ACC112 (cell line): Measurements from ENCODE around the gene DSCAM.
"Not testable (repeated sequence)": the region's sequence is repeated elsewhere in the genome, so short reads cannot be mapped to it uniquely, and the experiment has no call there.

Source experiments
- H2AFZ ChIP-seq: fragments of 200-600 bp; sonication (generic); one replicate; pipeline ENCODE4 v1.6.0; 2017; ENCODE audit warnings: antibody characterized with exemption, low read length; ENCODE audit not compliant: unreplicated experiment
- H3K27ac ChIP-seq: fragments of 200-600 bp; sonication (generic); 2 replicates; pipeline ENCODE4 v1.5.1; 2014; ENCODE audit warnings: low read depth, mild to moderate bottlenecking, antibody characterized with exemption, low read length, moderate library complexity
- H3K27me3 ChIP-seq: fragments of 200-600 bp; sonication (generic); 2 replicates; pipeline ENCODE4 v1.6.1; 2014; ENCODE audit warnings: mild to moderate bottlenecking, antibody characterized with exemption, low read length, moderate library complexity, mixed read lengths; ENCODE audit not compliant: insufficient read depth
- H3K36me3 ChIP-seq: fragments of 200-600 bp; sonication (generic); 2 replicates; pipeline ENCODE4 v1.6.1; 2016; ENCODE audit warnings: mild to moderate bottlenecking, antibody characterized with exemption, low read length, moderate library complexity, mixed read lengths; ENCODE audit not compliant: insufficient read depth
- H3K4me1 ChIP-seq: fragments of 200-600 bp; sonication (generic); one replicate; pipeline ENCODE4 v1.6.1; 2016; ENCODE audit warnings: low read length, mixed read lengths; ENCODE audit not compliant: insufficient read depth, unreplicated experiment, control insufficient read depth
- H3K4me3 ChIP-seq: fragments of 200-600 bp; sonication (generic); 2 replicates; pipeline ENCODE4 v1.5.1; 2014; ENCODE audit warnings: mild to moderate bottlenecking, low read depth, low read length
- H3K79me2 ChIP-seq: fragments of 200-600 bp; sonication (generic); one replicate; pipeline ENCODE4 v1.6.0; 2016; ENCODE audit warnings: low read length; ENCODE audit not compliant: control insufficient read depth, unreplicated experiment, insufficient read depth

The DSCAM gene

DNA sequence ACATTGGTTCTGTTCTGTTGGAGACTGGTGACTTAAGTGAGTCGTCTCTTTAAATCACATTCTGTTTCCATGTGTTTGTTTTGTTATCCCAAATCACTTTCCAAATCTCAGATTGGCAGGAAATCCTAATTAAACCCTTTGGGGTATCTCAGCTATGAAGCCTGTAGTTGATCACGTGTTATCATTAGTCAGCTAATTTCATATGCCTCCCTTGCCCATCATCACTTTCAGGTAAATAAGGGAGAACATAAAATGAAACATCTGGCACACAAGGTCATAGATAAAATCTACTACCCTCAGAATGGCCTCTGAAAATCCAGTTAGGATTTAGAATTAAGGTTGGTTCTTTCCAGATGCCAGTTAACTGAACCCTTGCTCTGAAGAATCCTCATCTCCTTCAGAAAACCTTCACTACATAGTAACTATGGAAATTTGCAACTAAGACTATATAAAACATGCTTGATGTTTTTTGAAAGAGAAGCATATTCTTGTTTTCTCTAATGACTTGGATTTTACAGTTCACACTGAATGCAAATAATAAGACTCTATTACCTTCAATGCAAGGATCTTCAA lies 401.5 kb downstream of the DSCAM start:
- no peaks in the 10 kb centered on the region for H3K4me1 ChIP-seq
- H3K36me3 ChIP-seq, result no peaks in the 10 kb centered on the region
- no peaks in the 10 kb centered on the region for H3K79me2 ChIP-seq
- no peaks in the 10 kb centered on the region for H3K27me3 ChIP-seq
- no peak overlapping the region for H3K4me3 ChIP-seq
- no peak overlapping the region for H2AFZ ChIP-seq
- H3K27ac ChIP-seq, result no peak overlapping the region

- not testable (repeated sequence) for H3K36me3 ChIP-seq, H3K4me3 ChIP-seq, H3K27ac ChIP-seq, H3K27me3 ChIP-seq, H3K79me2 ChIP-seq, H2AFZ ChIP-seq, H3K4me1 ChIP-seq
These were observed 407.4 kb downstream of the DSCAM start for GRCh38 chr21:40439581-40439980.

DNA sequence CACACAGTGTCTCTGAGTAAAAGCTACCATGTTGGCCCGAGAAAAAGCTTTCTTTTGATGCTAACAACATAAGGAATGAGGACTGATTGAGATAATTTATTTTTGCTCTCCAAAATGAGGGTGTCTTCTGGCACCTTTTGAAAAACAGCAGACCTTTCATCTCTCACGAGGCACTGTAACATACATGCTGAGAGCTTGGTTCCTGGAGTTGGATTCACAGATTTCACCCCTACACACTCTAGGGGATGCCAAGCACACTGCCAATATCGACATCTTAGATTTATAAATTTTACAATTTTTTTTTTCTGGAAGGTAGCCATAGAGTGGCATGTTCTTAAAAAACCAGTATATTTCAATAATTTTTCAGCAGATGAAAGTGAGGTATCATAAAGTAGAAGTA lies 408.3 kb downstream of the DSCAM start:
- Histone ChIP-seq H3K4me1 (no peaks in the 10 kb centered on the region), H3K4me3 (no peak overlapping the region), H3K27ac (no peak overlapping the region), H3K27me3 (no peaks in the 10 kb centered on the region), H3K79me2 (no peaks in the 10 kb centered on the region), H2AFZ (no peak overlapping the region), H3K36me3 (no peaks in the 10 kb centered on the region)

- H3K4me1 ChIP-seq, result no peaks in the 10 kb centered on the region
- no peak overlapping the region for H3K4me3 ChIP-seq
- H3K36me3 ChIP-seq, result no peaks in the 10 kb centered on the region
- H3K27me3 ChIP-seq, result no peaks in the 10 kb centered on the region
- H3K27ac ChIP-seq, result no peak overlapping the region
- no peaks in the 10 kb centered on the region for H3K79me2 ChIP-seq
- no peak overlapping the region for H2AFZ ChIP-seq
These were observed 410.7 kb downstream of the DSCAM start for GRCh38 chr21:40436261-40436660.

- Histone ChIP-seq H3K27ac (no peak overlapping the region), H2AFZ (no peak overlapping the region), H3K4me1 (no peaks in the 10 kb centered on the region), H3K4me3 (no peak overlapping the region), H3K79me2 (no peaks in the 10 kb centered on the region), H3K27me3 (no peaks in the 10 kb centered on the region), H3K36me3 (no peaks in the 10 kb centered on the region)
These were observed 413.4 kb downstream of the DSCAM start for GRCh38 chr21:40433538-40433937.

GRCh38 chr21:40425981-40426380 lies 421.0 kb downstream of the DSCAM start:
- Histone ChIP-seq H3K27ac (no peak overlapping the region), H3K4me1 (no peaks in the 10 kb centered on the region), H2AFZ (no peak overlapping the region), H3K36me3 (no peaks in the 10 kb centered on the region), H3K79me2 (no peaks in the 10 kb centered on the region), H3K27me3 (no peaks in the 10 kb centered on the region), H3K4me3 (no peak overlapping the region)

DNA sequence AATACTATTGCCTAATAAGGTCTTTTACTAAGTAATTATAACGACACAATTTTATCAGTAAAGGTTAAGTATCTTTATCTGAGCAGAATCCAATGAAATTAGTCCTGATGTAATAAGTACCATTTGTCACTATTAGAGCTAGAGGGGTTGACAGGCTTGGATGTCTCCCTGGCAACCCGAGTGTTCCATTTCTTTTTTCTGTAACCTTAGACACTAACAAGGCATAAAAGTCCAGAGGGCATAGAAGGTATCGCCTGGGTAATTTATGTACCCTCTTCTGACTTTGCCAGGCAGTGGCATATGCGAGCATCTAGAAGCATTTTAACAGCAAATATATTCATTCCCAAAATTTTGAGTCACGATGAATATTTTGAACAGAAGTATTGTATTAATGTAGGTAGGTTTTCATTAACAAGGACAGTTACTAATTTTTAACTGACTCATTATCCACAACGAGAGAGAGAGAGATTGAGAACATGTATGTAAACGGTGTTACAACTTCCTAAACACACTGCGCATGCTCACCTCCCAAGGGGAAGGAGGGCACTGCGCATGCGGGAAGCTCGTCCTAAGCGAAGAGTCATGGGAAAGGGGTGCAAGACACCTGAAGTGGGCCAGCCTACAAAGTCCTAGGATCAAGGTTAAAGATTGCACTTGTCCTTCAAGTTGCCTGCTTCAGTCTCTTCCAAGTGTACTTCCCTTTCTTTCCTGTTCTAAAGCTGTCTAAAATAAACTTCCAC lies 423.9 kb downstream of the DSCAM start:
- H3K4me1 ChIP-seq, result no peaks in the 10 kb centered on the region
- no peaks in the 10 kb centered on the region for H3K27me3 ChIP-seq
- H3K27ac ChIP-seq, result no peak overlapping the region
- H2AFZ ChIP-seq, result no peak overlapping the region
- no peak overlapping the region for H3K4me3 ChIP-seq
- H3K79me2 ChIP-seq, result no peaks in the 10 kb centered on the region
- H3K36me3 ChIP-seq, result no peaks in the 10 kb centered on the region

DNA sequence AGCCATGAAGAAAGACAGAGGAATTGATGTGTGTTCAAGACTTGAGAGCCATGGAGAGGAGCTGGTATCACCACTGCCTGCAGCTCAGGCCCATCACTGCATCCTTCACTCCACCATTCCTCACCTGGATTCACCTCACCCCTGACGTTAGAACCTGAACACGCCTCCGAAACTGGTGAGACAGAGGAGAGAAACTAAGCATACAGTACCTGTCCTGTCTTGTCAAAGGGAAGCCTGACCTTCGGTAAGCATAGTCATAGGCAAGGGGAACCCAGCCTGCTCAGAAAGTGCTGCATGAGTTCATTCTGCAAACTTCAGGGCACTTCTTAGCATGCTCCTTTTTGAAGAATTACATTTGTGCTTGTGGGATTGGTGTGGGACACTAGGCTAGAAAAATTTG lies 425.8 kb downstream of the DSCAM start:
- H3K79me2 ChIP-seq, result no peaks in the 10 kb centered on the region

DNA sequence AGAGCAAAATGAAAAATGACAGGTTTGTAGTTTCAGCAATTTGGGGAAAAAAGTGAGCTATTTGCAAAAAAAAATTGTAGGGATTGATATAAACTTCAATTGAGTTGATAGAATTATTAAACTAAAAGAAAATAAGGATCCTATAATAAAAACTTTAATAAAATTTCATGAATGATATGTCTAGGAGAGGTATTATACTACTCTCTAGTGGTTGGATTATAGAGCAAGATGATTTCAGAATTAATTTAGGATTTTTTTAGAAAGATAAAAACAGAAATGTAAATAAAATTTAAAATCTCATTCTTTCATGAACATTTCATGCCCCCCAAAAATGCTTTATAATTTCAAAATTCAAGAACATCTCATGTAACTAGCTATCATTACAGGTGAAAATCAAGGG lies 430.4 kb downstream of the DSCAM start:
- no peaks in the 10 kb centered on the region for H3K79me2 ChIP-seq

More for the DNA sequence above, 425.8 kb downstream of the DSCAM start:
- H3K27ac ChIP-seq, result no peak overlapping the region
- H3K4me3 ChIP-seq, result no peak overlapping the region
- H3K36me3 ChIP-seq, result no peaks in the 10 kb centered on the region
- no peaks in the 10 kb centered on the region for H3K27me3 ChIP-seq
- H2AFZ ChIP-seq, result no peak overlapping the region
- H3K4me1 ChIP-seq, result no peaks in the 10 kb centered on the region

GRCh38 chr21:40408561-40408960 lies 438.4 kb downstream of the DSCAM start:
- H3K79me2 ChIP-seq, result no peaks in the 10 kb centered on the region
- H3K27me3 ChIP-seq, result no peaks in the 10 kb centered on the region
- no peak overlapping the region for H2AFZ ChIP-seq
- no peaks in the 10 kb centered on the region for H3K4me1 ChIP-seq
- no peak overlapping the region for H3K4me3 ChIP-seq
- H3K27ac ChIP-seq, result no peak overlapping the region
- no peaks in the 10 kb centered on the region for H3K36me3 ChIP-seq

More for the DNA sequence above, 430.4 kb downstream of the DSCAM start:
- H3K4me3 ChIP-seq, result no peak overlapping the region
- H2AFZ ChIP-seq, result no peak overlapping the region
- no peaks in the 10 kb centered on the region for H3K36me3 ChIP-seq
- no peaks in the 10 kb centered on the region for H3K27me3 ChIP-seq
- no peak overlapping the region for H3K27ac ChIP-seq
- no peaks in the 10 kb centered on the region for H3K4me1 ChIP-seq

- no peaks in the 10 kb centered on the region for H3K79me2 ChIP-seq
- H3K36me3 ChIP-seq, result no peaks in the 10 kb centered on the region
- H3K4me1 ChIP-seq, result no peaks in the 10 kb centered on the region
- H3K27me3 ChIP-seq, result no peaks in the 10 kb centered on the region
- no peak overlapping the region for H3K27ac ChIP-seq
- H3K4me3 ChIP-seq, result no peak overlapping the region
- H2AFZ ChIP-seq, result no peak overlapping the region
These were observed 442.6 kb downstream of the DSCAM start for GRCh38 chr21:40404396-40404800.
